Astrocyte (in vitro differentiated cells and primary cell): Measurements from ENCODE around the gene ERVW-1.

Source experiments
- CTCF ChIP-seq: IDR thresholded peaks from 2 replicates; pipeline ENCODE4 v1.5.1; 2011; ENCODE audit warnings: low read depth, mild to moderate bottlenecking, inconsistent platforms, low read length, moderate library complexity; ENCODE audit not compliant: insufficient read depth
- EZH2 ChIP-seq: IDR thresholded peaks from 2 replicates; pipeline ENCODE4 v1.6.1; 2012; ENCODE audit warnings: mild to moderate bottlenecking, low read length, inconsistent platforms; ENCODE audit not compliant: insufficient read depth

GRCh38 chr7:92460510-92460909 lies 17.2 kb downstream of the ERVW-1 start:
- TF ChIP-seq CTCF (no peak), EZH2 (no peak)
